Fibroblast of lung (primary cell): ENCODE measurements around the gene TP53RK. TPM values are rescaled to one million over a fixed set of nuclear protein-coding genes. Genes with fewer than 3 reads are reported as not detected.

Source experiments
- DNase-seq, 2 donors: peaks; one replicate each; pipeline versions ENCODE4 v3.0.0 to v3.0.0-alpha.2; 2010; ENCODE audit warnings: low read depth in 2 of 2
- H2AFZ ChIP-seq: 2 replicates; pipeline ENCODE4 v1.5.1; 2012; ENCODE audit warnings: low read length, control low read depth, inconsistent platforms
- H3K27ac ChIP-seq: 2 replicates; pipeline ENCODE4 v1.5.1; 2011; ENCODE audit warnings: low read length, control low read depth; ENCODE audit not compliant: insufficient read depth
- H3K27me3 ChIP-seq: 2 replicates; pipeline ENCODE4 v1.5.1; 2011; ENCODE audit warnings: mild to moderate bottlenecking, low read length; ENCODE audit not compliant: control insufficient read depth, insufficient read depth
- H3K36me3 ChIP-seq: 2 replicates; pipeline ENCODE4 v1.5.1; 2011; ENCODE audit warnings: low read length; ENCODE audit not compliant: control insufficient read depth, insufficient read depth
- H3K4me1 ChIP-seq: 2 replicates; pipeline ENCODE4 v1.5.1; 2011; ENCODE audit warnings: low read length; ENCODE audit not compliant: control insufficient read depth, insufficient read depth; ENCODE audit errors: extremely low read depth
- H3K4me2 ChIP-seq: 2 replicates; pipeline ENCODE4 v1.5.1; 2011; ENCODE audit warnings: low read length, control low read depth; ENCODE audit not compliant: insufficient read depth; ENCODE audit errors: extremely low read depth
- H3K4me3 ChIP-seq, 4 experiments: fragments of 200-600 bp in 1 of 4; sonication (generic) in 1 of 4; replicated peaks in 1 of 4; 2 replicates each; pipeline ENCODE4 v1.5.1; 2011 to 2016; ENCODE audit warnings: low read length in 4 of 4, low read depth in 3 of 4, mild to moderate bottlenecking in 3 of 4, control low read depth in 2 of 4, inconsistent platforms in 1 of 4, mixed read lengths in 1 of 4; ENCODE audit not compliant: insufficient read depth in 1 of 4; ENCODE audit errors: control extremely low read depth in 1 of 4
- H3K79me2 ChIP-seq: 2 replicates; pipeline ENCODE4 v1.5.1; 2012; ENCODE audit warnings: mild to moderate bottlenecking, low read length, inconsistent platforms; ENCODE audit not compliant: control insufficient read depth, insufficient read depth
- H3K9ac ChIP-seq: 2 replicates; pipeline ENCODE4 v1.5.1; 2011; ENCODE audit warnings: mild to moderate bottlenecking, low read length, control low read depth; ENCODE audit not compliant: insufficient read depth
- H3K9me3 ChIP-seq: 2 replicates; pipeline ENCODE4 v1.5.1; 2012; ENCODE audit warnings: low read depth, low read length; ENCODE audit not compliant: control insufficient read depth, insufficient read depth
- H4K20me1 ChIP-seq: 2 replicates; pipeline ENCODE4 v1.5.1; 2011; ENCODE audit warnings: low read length; ENCODE audit not compliant: control insufficient read depth, insufficient read depth; ENCODE audit errors: extremely low read depth
- EZH2 ChIP-seq: IDR thresholded peaks from 2 replicates; pipeline ENCODE4 v1.5.1; 2012; ENCODE audit warnings: low read length, control low read depth, mild to moderate bottlenecking; ENCODE audit errors: missing control alignments
- polyA plus RNA-seq, 2 donors: library from polyadenylated mRNA; depleted of rRNA in 1 of 2; stranded (reverse) in 1 of 2; unstranded in 1 of 2; fragments of >200 nt; gene quantifications; 2 replicates each; pipeline ENCODE4 v1.2.1, GENCODE V29; 2011 to 2012; ENCODE audit warnings: missing spikeins in 1 of 2
- total RNA-seq: library from RNA; depleted of rRNA; stranded (reverse); fragments of >200 nt; gene quantifications from 2 replicates; pipeline ENCODE4 v1.2.1, GENCODE V29; 2014
- TF ChIP-seq, protein P1 (sequence below), 2 donors: IDR thresholded peaks in 1 of 2; conservative IDR thresholded peaks in 1 of 2; 1 replicate in 1 of 2; 2 replicates in 1 of 2; pipeline ENCODE4 v1.5.1; 2011 to 2012; ENCODE audit warnings: low read length in 2 of 2, control low read depth in 1 of 2, inconsistent platforms in 1 of 2, low read depth in 1 of 2, mild to moderate bottlenecking in 1 of 2

Gene TP53RK
- total and polyA plus RNA-seq, 2 donors (not counting 1 experiment from before 2014, with no cell fraction given), result 9.2 to 19.5 TPM

DNA sequence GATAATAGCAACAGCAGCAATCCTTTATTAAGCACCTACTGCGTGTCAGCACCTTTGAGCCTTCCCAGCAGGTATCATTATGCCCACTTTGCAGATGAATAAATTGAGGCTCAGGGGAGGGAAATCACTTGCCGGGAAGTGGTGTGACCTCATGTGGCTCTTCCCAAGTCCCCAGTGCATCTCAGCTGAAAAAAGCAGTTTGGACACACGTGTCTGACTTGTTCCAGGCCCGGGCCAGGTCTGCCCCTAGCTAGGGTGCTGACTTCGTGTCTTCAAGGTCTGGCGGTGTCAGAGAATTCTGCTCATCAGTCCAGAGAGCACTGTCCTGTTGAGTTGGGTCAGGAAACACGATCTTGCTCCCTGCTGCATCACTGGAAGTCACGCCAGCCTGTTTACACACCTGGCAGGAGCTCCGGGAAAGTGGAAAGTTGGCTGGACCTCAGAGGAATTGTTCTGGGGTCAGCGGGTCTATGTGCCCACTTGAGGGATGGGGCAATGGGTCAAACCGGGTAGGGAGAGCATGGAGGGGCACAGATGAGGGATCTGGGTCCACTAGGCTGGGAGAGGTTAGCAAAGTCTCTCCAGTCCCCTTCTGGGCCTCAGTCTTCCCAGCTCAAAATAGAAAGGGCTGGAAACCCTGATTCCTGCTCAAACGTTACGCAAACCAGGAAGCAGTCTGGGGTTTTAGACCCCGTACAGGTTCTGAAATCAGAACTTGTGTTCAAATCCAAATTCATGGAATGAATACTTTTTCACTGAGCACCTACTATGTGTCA is 48.5 kb downstream of the TP53RK start:
- no peak overlapping the region for H3K4me3 ChIP-seq
- H3K9me3 ChIP-seq, result no peaks in the 10 kb centered on the region
- H2AFZ ChIP-seq, result no peak overlapping the region
- H3K27me3 ChIP-seq, result no peaks in the 10 kb centered on the region
- TF ChIP-seq, protein P1, sequence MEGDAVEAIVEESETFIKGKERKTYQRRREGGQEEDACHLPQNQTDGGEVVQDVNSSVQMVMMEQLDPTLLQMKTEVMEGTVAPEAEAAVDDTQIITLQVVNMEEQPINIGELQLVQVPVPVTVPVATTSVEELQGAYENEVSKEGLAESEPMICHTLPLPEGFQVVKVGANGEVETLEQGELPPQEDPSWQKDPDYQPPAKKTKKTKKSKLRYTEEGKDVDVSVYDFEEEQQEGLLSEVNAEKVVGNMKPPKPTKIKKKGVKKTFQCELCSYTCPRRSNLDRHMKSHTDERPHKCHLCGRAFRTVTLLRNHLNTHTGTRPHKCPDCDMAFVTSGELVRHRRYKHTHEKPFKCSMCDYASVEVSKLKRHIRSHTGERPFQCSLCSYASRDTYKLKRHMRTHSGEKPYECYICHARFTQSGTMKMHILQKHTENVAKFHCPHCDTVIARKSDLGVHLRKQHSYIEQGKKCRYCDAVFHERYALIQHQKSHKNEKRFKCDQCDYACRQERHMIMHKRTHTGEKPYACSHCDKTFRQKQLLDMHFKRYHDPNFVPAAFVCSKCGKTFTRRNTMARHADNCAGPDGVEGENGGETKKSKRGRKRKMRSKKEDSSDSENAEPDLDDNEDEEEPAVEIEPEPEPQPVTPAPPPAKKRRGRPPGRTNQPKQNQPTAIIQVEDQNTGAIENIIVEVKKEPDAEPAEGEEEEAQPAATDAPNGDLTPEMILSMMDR (conservative IDR thresholded peaks at IDR 0.05 in 1 of 2, IDR thresholded peaks at IDR 0.05 in 1 of 2; ENCODE audit: low read depth in 1 of 2, low read length in 2 of 2), result no peak
- no peak for TF ChIP-seq EZH2
- H3K27ac ChIP-seq, result no peak overlapping the region
- no peaks in the 10 kb centered on the region for H3K79me2 ChIP-seq
- H3K36me3 ChIP-seq, result no peaks in the 10 kb centered on the region
- no peaks in the 10 kb centered on the region for H4K20me1 ChIP-seq
- no peak overlapping the region for H3K4me2 ChIP-seq
- H3K4me1 ChIP-seq, result no peaks in the 10 kb centered on the region
- no peak for DNase-seq
- no peak overlapping the region for H3K9ac ChIP-seq

DNA sequence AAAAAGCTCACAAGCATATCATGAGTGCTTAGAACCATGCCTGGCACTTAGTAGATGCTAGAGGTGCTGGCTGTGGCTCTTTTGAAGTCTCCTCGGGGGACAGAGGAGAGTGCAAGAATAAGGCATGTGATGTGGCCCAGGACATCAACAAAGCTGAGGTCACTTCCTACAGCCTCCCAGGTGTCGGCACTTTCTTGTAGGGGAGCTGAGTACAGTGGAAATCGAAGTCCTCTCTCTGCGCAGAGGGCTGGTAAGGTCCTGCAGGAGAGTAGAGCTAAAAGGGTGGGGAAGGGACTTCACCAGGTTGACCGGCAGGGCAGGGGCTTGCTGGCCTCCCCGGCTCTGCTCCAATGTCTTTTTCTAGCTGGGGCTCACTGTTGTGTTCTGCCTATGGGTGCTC is 49.2 kb downstream of the TP53RK start:
- Histone ChIP-seq H3K9me3 (no peaks in the 10 kb centered on the region), H3K36me3 (no peaks in the 10 kb centered on the region), H3K9ac (no peak overlapping the region), H3K27me3 (no peaks in the 10 kb centered on the region), H3K4me3 (no peak overlapping the region), H4K20me1 (no peaks in the 10 kb centered on the region), H3K4me2 (no peak overlapping the region), H3K27ac (no peak overlapping the region), H3K4me1 (no peaks in the 10 kb centered on the region), H2AFZ (no peak overlapping the region), H3K79me2 (no peaks in the 10 kb centered on the region)
- no peak for DNase-seq
- TF ChIP-seq EZH2, result no peak
- TF ChIP-seq, protein P1 (conservative IDR thresholded peaks at IDR 0.05 in 1 of 2, IDR thresholded peaks at IDR 0.05 in 1 of 2; ENCODE audit: low read depth in 1 of 2, low read length in 2 of 2), result no peak

DNA sequence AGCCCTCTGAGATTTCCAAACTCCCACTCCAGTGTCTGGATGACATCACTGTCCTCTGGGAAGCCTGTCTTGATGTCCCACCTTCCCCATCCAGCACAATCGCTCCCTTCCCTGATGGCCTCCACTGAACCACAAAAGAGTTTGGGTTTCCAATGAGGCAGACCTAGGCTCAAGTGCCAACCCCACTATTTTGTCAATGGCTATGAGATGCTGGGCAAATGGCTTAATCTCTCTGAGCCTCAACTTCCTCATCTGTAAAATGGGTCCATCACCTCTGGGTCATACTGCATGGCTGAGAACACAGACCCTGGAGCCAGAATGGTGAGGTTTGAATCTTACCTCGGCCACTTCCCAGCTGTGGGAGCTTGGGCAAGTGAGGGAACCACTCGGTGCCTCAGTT is 49.7 kb downstream of the TP53RK start:
- H3K9me3 ChIP-seq, result no peaks in the 10 kb centered on the region
- no peak overlapping the region for H3K4me2 ChIP-seq
- no peak for TF ChIP-seq EZH2
- TF ChIP-seq, protein P1 (conservative IDR thresholded peaks at IDR 0.05 in 1 of 2, IDR thresholded peaks at IDR 0.05 in 1 of 2; ENCODE audit: low read depth in 1 of 2, low read length in 2 of 2), result no peak

More for the DNA sequence above, 49.7 kb downstream of the TP53RK start:
- no peak overlapping the region for H3K9ac ChIP-seq
- H4K20me1 ChIP-seq, result no peaks in the 10 kb centered on the region
- H3K27ac ChIP-seq, result no peak overlapping the region
- no peaks in the 10 kb centered on the region for H3K36me3 ChIP-seq
- H3K4me3 ChIP-seq, result no peak overlapping the region
- H3K27me3 ChIP-seq, result no peaks in the 10 kb centered on the region
- H3K79me2 ChIP-seq, result no peaks in the 10 kb centered on the region
- H3K4me1 ChIP-seq, result no peaks in the 10 kb centered on the region
- no peak overlapping the region for H2AFZ ChIP-seq
- no peak for DNase-seq
